Epithelial cell of alveolus of lung (primary cell): ENCODE results near the gene SNRPN. TPM values are rescaled to one million over a fixed set of nuclear protein-coding genes. Genes with fewer than 3 reads are reported as not detected.

Experiments used
- total RNA-seq: library from RNA; depleted of rRNA; stranded (reverse); fragments of >200 nt; gene quantifications from 2 replicates; pipeline ENCODE4 v1.2.1, GENCODE V29; 2015

SNRPN gene
- total RNA-seq = 111 and 150 TPM in 2 replicates

DNA sequence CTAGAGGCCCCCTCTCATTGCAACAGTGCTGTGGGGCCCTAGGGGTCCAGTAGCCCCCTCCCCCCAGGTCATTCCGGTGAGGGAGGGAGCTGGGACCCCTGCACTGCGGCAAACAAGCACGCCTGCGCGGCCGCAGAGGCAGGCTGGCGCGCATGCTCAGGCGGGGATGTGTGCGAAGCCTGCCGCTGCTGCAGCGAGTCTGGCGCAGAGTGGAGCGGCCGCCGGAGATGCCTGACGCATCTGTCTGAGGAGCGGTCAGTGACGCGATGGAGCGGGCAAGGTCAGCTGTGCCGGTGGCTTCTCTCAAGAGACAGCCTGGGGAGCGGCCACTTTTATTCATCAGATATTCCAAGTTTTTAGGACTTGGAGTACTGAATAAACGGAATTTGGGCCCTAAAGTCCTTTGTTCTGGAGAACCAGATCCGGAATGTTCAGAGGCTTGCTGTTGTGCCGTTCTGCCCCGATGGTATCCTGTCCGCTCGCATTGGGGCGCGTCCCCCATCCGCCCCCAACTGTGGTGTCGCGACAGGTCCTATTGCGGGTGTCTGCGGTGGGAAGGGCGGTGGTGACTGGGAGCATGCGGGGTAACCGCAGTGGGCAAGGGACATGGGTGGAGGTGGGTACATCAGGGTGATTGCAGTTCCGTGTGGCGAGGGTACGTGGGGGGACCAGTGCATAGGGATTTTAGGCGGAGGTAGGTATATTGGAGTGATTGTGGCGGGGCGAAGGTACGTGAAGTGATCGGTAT is at the start of gene SNRPN, which contains the start of gene SNURF:
Gene SNRPN (plus strand): TSS at position 205 of the 748 bp plus-strand sequence. CDS start 19,467 bp downstream, outside the sequence.
Gene SNURF (plus strand): TSS at position 205 of the 748 bp plus-strand sequence. CDS start 62 bp downstream, at position 267.

Other genes starting within 250 kb of the SNRPN start
- gene SNURF, start within 50 bp of the SNRPN start, total RNA-seq = 1.7 and 9.7 TPM in 2 replicates